HG03521 (cell line): ENCODE data around the gene MADD.
"Not testable (repeated sequence)": the region's sequence is repeated elsewhere in the genome, so short reads cannot be mapped to it uniquely, and the experiment has no call there.

ENCODE experiments used
- ATAC-seq: cut with Tn5 transposase; IDR thresholded peaks from one replicate; pipeline ENCODE4 v1.9.1; 2021; ENCODE audit warnings: mild to moderate bottlenecking, moderate library complexity; ENCODE audit not compliant: unreplicated experiment

Gene MADD

DNA sequence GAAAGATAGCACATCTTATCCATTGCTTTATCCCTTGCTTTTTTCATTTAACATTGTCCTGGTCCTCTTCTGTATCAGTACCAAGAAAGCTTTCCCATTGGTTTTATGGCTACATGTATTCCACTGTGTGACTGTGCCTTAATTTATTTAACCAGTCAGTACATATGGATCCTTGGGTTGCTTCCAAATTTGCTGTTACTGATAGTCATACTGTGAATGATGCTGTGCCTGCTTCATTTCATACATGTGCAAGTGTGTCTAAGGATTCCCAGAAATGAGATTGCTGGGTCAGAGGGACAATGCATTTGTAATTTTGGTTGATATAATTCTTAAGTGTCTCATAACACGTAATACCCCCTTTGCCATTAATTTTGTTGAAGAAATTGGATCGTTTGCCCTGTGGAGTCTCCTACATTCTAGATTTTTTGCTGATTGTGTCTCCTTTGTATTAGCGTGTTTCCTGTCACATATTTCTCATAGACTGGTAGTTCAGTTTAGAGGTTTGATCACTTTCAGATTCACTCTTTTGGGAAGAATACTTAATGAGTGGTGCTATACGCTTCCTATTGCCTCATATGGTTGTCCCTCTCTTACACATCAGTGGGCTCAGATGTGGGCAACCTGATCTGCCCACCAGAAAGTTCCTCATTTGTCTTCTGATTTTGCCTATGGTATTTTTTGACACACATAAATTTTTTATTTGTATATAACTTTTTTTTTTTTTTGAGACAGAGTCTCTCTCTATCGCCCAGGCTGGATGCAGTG, 47.3 kb downstream of the MADD start:
- no peak for ATAC-seq

DNA sequence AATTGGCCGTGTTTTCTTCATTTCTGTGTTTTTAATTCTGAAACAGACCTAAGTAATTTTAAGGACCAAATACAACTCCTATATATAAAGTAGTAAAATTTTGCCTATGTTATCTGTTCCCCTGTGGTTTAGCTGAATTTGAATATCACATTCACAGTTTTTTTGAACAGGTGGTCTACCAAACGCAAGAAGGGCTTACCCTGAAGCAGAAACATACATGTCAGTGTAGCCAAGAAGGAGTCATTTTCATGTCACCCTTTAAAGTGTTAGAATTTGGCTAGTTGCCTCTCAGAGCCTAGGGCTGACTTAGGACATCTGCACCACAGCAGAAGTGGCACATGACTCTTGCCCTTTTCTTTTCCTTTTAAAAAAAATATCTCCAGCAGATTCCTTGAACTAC, 48.2 kb downstream of the MADD start:
- no peak for ATAC-seq

DNA sequence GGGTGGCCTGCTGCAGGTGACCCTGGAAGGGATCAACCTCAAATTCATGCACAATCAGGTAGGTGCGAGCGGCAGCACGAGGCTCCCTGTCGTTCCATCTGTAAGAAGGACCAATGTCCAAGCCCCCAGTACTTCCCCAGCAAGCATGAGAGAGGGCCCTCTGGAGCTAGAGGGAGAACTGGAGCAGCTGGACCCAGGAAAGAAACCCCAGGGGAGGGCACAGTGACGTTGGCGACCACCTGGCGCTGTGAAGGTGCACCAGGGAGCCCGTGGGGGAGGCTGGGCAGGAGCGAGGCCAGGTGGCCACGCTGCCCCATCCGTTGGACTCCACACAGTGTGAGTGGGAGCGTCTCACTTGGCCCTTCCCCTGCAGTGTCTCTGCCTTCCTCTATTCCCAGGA, 54.6 kb downstream of the MADD start:
- no peak for ATAC-seq

DNA sequence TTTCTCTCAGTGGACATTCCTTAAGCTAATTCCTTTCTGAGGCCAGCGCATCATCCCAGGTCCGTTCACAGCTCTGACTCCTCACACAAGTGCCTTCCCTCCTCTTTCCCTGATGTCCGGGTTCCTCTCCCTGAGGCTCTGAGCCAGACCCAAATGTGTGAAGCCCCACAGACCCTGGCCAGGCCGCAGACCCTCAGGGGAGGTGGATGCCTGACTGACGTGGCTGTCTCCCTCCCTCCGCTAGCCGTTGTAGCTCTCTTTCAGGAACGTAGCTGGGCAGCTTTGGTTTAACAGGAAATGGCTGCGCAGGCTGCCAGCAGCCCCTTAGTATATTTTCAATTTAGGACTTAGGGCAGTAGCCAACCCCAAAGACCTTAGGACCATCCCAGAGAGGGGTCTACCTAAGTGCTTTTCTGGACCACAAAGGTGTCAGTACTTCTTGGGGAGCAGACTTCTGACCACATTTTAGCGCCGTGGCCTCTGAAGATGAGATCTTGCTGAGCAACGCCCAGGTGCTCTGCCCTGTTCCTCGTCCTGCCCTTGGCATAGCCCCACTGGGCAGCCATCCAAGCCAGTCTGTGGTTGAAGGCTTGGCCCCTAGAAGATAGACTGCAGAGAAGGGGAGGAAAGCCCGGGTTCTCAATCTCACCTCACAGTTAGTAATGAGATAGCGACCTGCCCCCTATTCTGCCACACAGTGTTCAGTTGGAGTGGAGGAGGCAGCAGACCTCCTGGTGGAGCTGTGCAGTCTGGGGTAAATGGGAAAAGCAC, 55.5 kb downstream of the MADD start:
- no peak for ATAC-seq

DNA sequence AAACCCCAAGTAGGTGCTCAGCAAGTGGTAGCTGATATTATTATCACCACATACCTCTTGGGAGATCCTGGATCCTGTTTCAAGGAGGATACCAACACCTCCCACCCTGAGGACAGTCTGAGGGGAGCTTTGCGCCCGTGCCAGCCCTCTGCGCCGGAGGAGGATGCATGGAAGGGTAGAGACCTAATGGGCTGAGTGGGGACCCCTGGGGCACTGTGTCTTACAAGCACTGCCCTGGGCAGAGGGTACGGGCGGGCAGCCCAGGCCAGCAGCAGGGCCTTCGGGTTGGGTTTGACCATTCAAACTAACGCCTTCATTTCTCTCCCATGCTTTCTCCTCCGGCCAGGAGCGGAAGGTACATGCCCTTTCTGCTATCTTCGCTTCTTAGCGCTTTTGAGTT, 56.3 kb downstream of the MADD start:
- no peak for ATAC-seq

DNA sequence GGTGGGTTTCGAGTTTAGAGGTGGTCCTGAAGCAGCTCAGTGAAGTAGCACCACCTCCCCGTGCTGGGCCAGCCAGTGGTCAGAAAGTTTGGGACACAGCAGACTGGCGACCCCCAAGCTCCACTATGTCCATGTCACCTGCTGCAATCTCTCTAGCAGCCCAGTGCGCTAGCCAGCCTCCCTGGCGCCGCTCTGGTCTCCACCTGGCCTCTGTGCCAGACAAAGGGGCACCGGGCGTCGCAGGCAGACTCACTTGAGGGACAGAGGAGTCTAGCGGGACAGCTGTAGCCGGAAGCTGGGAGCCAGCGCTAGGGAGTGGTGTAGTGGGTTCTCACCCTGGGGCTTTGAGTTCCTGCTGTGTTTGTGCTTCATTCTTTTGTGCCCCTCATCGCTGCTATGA, 57.1 kb downstream of the MADD start:
- ATAC-seq: no peak

DNA sequence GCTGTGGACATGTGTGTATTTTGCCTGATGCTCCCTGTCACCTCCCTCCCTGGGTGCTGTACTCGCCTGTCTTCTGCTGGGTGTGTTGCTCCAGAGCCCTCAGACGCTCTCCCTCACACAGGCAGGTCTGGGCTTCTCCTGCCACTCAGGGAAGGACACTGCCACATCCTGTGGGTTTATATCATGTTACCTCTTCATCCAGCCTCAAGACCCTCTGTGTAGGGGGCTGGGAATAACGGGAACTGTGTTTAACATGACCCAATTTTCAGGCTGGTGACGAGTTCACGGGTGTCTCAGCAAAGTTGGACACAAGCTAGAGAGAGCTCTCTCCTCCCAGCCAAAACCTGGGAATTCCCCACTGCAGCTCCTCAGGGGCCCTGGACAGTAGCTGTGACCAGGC, 58.0 kb downstream of the MADD start:
- ATAC-seq: no peak

DNA sequence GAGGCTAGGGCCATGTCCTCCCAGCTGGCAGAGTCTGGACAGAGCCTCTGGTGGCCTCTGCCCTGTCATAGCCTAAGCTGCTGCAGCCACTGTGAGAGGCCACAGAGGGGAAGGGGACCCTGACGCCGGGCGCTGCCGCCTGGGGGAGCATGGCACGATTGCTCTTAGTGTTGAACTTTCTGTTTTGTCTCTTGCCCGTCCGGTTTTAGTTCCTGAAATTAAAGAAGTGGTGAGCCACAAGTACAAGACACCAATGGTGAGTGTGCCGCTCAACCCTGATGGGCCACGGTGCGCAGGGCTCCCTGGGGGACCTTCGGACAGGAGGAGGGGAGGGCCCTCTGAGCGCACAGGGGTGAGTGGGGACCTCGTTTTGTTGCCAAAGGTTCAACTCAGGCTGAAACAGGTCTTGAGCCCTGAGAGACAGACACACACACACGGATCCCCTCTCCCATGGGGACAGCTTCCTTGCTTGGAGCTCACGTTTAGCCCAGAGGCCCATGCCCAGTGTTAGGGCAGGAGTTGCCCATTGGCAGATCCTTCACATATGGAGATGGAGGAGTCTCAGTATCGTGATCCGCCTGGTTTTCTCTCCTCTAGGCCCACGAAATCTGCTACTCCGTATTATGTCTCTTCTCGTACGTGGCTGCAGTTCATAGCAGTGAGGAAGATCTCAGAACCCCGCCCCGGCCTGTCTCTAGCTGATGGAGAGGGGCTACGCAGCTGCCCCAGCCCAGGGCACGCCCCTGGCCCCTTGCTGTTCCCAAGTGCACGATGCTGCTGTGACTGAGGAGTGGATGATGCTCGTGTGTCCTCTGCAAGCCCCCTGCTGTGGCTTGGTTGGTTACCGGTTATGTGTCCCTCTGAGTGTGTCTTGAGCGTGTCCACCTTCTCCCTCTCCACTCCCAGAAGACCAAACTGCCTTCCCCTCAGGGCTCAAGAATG, 58.8 kb downstream of the MADD start:
- no peak for ATAC-seq

DNA sequence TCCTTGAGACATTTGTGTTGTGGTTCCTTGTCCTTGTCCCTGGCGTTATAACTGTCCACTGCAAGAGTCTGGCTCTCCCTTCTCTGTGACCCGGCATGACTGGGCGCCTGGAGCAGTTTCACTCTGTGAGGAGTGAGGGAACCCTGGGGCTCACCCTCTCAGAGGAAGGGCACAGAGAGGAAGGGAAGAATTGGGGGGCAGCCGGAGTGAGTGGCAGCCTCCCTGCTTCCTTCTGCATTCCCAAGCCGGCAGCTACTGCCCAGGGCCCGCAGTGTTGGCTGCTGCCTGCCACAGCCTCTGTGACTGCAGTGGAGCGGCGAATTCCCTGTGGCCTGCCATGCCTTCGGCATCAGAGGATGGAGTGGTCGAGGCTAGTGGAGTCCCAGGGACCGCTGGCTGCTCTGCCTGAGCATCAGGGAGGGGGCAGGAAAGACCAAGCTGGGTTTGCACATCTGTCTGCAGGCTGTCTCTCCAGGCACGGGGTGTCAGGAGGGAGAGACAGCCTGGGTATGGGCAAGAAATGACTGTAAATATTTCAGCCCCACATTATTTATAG, 59.6 kb downstream of the MADD start:
- no peak for ATAC-seq

DNA sequence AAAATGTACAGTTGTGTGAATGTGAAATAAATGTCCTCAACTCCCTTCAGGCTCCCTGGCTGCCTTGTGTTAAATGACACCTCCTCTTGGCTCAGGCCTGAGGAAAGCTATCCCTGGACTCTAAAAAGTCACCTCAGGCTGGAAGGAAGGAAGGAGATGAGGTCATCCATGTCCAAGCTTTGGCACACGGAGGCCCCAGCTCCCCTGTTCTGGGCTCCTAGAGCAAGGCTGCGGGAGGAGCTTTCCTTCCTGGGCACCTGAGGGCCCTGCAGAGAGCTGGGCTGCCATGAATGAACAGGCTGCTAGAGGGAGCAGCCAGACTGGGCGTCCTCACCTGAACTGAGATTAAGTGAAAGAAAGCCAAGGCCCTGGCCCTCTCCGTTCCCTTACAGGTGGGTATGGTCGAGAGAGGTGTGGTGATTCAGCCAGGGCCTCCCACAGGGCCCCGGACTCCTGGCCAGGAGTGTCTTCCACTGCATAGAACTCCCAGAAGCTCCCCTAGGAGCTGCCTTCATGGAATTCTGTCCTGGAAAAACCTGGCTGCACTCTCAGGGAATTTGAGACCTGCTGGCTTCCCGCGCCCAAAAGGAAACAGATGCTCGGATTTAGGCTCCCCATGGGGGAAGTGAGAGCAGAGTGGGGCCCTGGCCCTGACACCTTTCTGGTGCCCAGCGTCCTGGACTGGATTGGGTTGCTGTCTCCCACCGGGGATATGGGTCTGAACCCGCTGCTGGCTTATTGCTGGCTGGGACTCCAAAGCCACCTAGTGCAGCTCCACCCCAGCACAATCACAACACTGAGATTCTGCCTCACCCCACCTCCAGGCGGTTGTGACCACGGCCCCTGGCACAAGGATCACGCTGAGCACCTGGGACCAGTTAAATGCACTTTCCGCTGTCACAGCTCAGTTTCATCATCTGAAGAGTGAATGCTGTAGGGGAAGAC, 60.3 kb downstream of the MADD start:
- ATAC-seq: no peak

DNA sequence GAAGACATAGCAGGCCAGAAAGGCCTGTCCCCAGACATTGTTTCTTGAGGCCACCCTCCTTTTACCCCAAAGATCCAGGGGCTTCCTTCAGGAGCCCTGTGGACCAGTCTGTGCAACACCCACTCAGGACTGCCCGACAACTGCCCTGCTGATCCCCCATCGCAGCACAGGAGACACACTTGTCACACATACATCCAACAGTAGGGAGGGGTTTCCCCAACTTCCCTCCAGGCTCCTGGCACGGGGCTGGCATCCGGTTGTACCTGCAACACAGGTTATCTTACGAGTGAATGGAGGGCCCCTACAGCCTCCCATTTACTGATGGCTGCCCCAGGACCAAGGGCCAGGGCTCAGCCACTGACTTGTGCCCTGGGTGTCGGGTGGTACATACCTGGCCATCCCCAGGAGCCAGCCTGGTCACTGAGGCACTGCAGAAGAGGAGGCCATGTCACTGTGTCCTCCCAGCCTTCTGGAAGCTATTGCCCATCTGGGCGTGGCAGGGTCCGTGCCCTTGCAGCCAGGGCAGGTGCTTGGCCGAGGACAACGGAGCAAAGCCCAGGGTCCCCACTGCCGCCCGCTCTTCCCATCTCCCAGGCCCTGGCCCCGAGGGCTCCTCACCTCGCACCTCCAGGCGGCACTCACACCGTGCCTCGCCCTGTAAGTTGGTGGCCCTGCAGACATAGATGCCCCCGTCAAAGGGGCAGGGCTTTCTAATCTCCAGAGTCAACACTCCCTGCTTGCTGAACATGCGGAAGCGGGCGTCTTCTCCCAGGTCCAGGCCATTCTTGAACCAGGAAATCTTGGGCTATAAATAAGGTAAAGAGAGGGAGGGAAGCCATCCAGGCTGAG, 61.7 kb downstream of the MADD start:
- ATAC-seq: no peak

DNA sequence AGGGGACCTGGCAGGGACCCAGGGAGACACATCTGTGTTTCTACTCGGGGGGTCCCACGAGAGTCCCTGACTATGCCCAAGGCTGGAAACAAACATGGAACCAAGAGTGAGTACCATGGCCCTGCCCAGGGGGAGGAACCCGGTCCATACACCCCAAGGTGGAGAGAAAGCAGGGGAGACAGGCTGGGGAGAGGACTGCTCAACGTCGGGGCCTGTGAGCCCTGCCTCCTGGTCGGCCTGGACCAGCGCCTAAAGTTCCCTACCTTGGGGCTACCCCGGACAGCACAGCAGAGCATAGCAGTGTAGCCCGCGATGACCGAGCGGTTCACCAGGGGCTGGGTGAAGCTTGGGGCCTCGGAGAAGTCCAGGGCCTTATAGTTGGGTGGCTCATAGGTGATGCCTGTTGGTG, 62.4 kb downstream of the MADD start:
- ATAC-seq: no peak

DNA sequence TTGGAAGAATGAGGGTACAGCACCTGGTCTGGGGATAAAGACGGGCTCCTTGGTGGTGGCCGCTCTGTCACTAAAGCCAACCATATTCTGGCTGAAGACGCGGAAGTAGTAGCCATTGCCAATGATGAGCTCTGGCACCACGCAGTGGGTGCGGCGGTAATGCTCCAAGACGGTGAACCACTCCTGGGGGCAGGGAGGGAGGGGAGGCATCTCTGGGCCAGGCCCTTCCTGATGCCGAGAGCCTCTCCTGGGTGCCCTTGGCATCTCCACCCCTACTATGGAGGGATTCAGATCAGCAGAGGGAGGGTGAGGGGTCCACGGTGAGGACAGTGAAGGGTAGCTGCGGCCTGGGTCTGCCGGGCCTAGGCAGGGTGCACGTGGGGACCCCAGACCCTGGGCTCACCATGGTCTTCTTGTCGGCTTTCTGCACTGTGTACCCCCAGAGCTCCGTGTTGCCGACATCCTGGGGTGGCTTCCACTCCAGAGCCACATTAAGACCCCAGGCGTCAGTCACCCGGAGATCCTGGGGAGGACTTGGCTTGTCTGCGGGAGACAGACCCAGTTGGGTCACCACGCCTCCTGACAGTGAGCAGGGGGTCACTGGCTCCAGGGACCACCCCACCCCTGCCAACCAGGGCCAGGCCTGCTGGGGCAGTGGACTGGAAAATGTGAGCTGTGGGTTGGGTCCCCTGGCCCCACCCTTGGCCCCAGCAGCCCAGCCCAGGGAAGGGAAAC, 63.0 kb downstream of the MADD start:
- no peak for ATAC-seq

DNA sequence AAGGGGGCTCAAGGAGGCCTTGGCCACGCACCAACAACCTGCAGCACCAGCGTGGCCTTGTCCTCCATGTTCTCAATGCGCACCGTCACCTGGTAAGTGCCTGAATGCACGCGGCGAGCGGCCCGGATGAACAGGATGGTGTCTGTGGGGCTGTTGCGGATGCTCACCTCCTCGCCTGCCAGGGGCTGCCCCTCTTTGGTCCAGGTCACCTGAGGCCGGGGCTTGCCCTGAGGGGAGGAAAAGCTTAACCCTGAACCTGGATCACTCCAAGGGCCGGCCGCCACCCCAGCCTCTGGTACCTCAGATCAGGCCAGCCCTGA, 63.6 kb downstream of the MADD start:
- no peak for ATAC-seq

DNA sequence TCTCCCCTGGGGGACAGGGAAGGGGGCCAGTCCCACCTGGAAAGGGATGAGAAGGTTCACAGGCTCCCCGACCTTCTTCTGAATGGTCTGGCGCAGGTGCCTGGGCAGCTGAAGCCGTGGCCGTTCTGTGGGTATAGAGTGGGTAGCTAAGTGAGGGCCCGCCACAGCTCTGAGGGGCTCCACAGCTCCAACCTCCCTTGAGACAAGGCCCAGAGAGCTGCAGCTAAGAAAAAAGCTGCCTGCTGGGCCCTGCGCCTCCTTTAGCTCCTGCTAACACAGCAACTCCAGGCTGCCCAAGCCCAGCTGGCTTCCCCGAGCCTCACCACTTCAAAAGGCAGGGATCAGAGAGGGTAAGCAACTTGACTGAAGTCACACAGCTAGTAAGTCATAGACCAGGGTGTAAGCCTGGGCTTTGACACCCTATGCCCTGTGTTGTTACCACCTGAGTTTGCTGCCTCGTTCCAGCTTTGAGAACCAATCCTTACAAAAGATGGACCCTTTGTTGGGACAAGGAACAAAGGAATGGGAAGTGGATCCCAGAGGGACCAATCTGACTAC, 64.0 kb downstream of the MADD start:
- no peak for ATAC-seq

DNA sequence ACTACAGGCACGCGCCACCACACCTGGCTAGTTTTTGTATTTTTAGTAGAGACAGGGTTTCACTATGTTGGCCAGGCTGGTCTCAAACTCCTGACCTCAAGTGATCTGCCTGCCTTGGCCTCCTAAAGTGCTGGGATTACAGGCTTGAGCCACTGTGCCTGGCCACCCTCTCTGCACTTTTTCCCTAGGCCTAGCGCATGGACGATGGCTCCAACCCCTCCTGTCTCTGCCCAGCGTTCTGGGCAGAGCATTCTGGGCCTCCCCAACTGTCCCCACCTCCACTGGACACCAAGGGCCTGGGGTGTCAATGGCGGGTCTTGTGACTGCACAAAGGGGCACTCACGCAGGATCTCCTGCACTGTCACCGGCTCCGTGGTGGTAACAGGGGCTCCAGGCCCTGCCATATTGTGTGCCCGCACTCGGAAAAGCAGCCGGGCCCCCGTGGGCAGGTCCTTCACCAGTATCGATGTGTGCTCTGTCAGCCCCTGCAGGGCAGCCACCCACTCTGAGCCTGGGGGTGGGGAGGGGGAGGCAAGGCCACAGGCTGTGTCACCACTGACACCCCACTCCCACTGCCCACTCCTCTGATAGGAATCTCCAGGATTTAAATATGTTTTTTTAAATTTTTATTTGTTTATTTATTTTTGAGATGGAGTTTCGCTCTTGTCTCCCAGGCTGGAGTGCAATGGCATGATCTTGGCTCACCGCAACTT, 64.9 kb downstream of the MADD start:
- not testable (repeated sequence) for ATAC-seq

DNA sequence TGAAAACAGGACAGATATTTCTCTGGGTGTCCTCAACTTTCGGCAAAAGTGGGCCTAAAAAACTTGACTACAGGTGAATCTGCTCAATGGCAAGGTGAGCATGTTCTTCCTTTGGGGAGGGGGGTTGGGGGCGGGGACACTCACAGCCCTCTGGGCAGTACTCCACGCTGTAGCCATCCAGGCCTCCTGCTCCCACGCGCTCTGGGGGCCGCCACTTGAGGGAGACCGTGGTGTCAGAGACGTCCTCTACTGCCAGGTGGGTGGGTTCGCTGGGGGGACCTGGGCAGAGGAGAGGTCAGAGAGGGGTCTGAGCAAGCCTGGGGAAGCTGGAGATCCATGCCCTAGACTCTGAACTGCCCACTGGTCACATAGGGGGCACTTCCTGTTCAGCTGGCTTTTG, 65.8 kb downstream of the MADD start:
- no peak for ATAC-seq

DNA sequence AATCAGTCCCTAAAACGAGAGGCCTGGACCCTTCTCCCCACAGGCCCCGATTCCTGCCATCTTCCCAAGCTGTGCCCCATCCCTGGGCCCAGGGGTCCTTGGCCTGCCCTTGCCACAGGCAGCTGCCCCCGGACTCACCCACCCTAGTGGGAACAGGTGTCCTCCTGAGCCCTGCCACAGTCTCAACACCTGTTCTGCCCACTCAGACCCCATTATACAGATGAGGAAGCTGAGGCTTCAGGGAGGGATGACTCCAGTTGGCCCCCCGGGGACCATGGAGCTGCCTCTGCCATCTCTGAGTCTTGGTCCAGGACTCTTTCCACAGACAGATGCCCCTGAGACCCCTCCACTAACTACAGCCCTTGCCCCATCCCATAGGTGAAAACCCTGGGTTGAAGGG, 66.7 kb downstream of the MADD start:
- no peak for ATAC-seq
